Endothelial cell of umbilical vein (primary cell): ENCODE data around the gene DIO3. TPM values are rescaled to one million over a fixed set of nuclear protein-coding genes. Genes with fewer than 3 reads are reported as not detected.

Experiments used
- BruUV-seq: library from RNA; stranded (reverse); fragments of 400-500 nt; replicated peaks from 2 replicates; lab custom pipeline; 2021; lab: Mats Ljungman, UMichigan
- CTCF ChIA-PET: fragments of 300-600, 350-600 bp; sonication (Branson Sonifier 250); formaldehyde crosslinking; loops from one replicate; lab custom pipeline; 2021; ENCODE audit warnings: antibody characterized with exemption, inconsistent platforms; lab: Charles Lee
- POLR2A ChIA-PET: fragments of 300-600, 350-600 bp; sonication (Branson Sonifier 250); formaldehyde crosslinking; loops from one replicate; lab custom pipeline; 2021; ENCODE audit warnings: antibody characterized with exemption, inconsistent platforms; lab: Charles Lee
- DNase-seq: peaks from one replicate; pipeline ENCODE4 v3.0.0-alpha.2; 2011; ENCODE audit warnings: low read depth, low spot score
- FAIRE-seq: peaks from 2 replicates; lab custom pipeline; 2011; peaks lifted over from hg19 to GRCh38; lab: Jason Lieb, UNC
- H2AFZ ChIP-seq: 2 replicates; pipeline ENCODE4 v1.6.0; 2012; ENCODE audit warnings: low read depth, low read length, control low read depth, inconsistent platforms
- H3K27ac ChIP-seq: 2 replicates; pipeline ENCODE4 v1.5.1; 2011; ENCODE audit warnings: low read depth, mild to moderate bottlenecking, control low read depth, low read length, moderate library complexity; ENCODE audit not compliant: insufficient read depth
- H3K27me3 ChIP-seq, 2 experiments: 2 replicates each; pipeline versions ENCODE4 v1.6.0 to v1.6.1; 2011; ENCODE audit warnings: low read length in 2 of 2, mixed read lengths in 1 of 2; ENCODE audit not compliant: control insufficient read depth in 2 of 2, insufficient read depth in 2 of 2
- H3K36me3 ChIP-seq, 2 experiments: 2 replicates in 1 of 2; 3 replicates in 1 of 2; pipeline ENCODE4 v1.5.1; 2011; ENCODE audit warnings: low read length in 2 of 2, mild to moderate bottlenecking in 1 of 2, moderate library complexity in 1 of 2; ENCODE audit not compliant: control insufficient read depth in 2 of 2, insufficient read depth in 2 of 2; ENCODE audit errors: extremely low read depth in 1 of 2
- H3K4me1 ChIP-seq: 3 replicates; pipeline ENCODE4 v1.5.1; 2011; ENCODE audit warnings: mild to moderate bottlenecking, low read length; ENCODE audit not compliant: control insufficient read depth, insufficient read depth; ENCODE audit errors: extremely low read depth
- H3K4me2 ChIP-seq: 2 replicates; pipeline ENCODE4 v1.6.1; 2011; ENCODE audit warnings: low read length, control low read depth, mixed read lengths; ENCODE audit not compliant: insufficient read depth
- H3K4me3 ChIP-seq, 3 experiments: fragments of 200-600 bp in 1 of 3; sonication (generic), shearing (Covaris generic) in 1 of 3; replicated peaks in 1 of 3; 2 replicates each; pipeline ENCODE4 v1.5.1; 2011 to 2016; ENCODE audit warnings: control low read depth in 3 of 3, low read length in 3 of 3, mild to moderate bottlenecking in 2 of 3, inconsistent platforms in 1 of 3, low read depth in 1 of 3, moderate library complexity in 1 of 3; ENCODE audit not compliant: insufficient read depth in 1 of 3
- H3K79me2 ChIP-seq: 2 replicates; pipeline ENCODE4 v1.6.0; 2012; ENCODE audit warnings: low read length, inconsistent platforms; ENCODE audit not compliant: control insufficient read depth, insufficient read depth
- H3K9ac ChIP-seq: replicated peaks from 2 replicates; pipeline ENCODE3; 2011; ENCODE audit warnings: low read length, control low read depth; ENCODE audit not compliant: insufficient read depth; ENCODE audit errors: extremely low read depth
- H3K9me1 ChIP-seq: replicated peaks from 3 replicates; pipeline ENCODE4 v1.6.0; 2011; ENCODE audit warnings: mild to moderate bottlenecking, low read length; ENCODE audit not compliant: control insufficient read depth, insufficient read depth; ENCODE audit errors: extremely low read depth
- H3K9me3 ChIP-seq: replicated peaks from 2 replicates; pipeline ENCODE4 v1.5.1; 2012; ENCODE audit warnings: low read length, inconsistent platforms; ENCODE audit not compliant: control insufficient read depth, insufficient read depth
- H4K20me1 ChIP-seq: replicated peaks from 2 replicates; pipeline ENCODE3; 2011; ENCODE audit warnings: mild to moderate bottlenecking, low read length; ENCODE audit not compliant: control insufficient read depth, insufficient read depth; ENCODE audit errors: extremely low read depth
- EZH2 ChIP-seq: IDR thresholded peaks from 2 replicates; pipeline ENCODE4 v1.6.1; 2012; ENCODE audit warnings: borderline replicate concordance, low read depth, mild to moderate bottlenecking, moderate library complexity, low read length, inconsistent platforms; ENCODE audit not compliant: severe bottlenecking
- FOS ChIP-seq: IDR thresholded peaks from 2 replicates; pipeline ENCODE4 v1.6.1; 2011; ENCODE audit warnings: mild to moderate bottlenecking, low read length, moderate library complexity, borderline replicate concordance; ENCODE audit not compliant: insufficient read depth
- GATA2 ChIP-seq: IDR thresholded peaks from 2 replicates; pipeline ENCODE4 v1.7.0; 2011; ENCODE audit warnings: low read depth, mild to moderate bottlenecking, moderate library complexity, mixed read lengths, low read length; ENCODE audit not compliant: insufficient read length, insufficient read depth
- JUN ChIP-seq: IDR thresholded peaks from 2 replicates; pipeline ENCODE4 v1.6.1; 2011; ENCODE audit warnings: borderline replicate concordance, low read depth; ENCODE audit not compliant: insufficient read length, insufficient read depth
- MYC ChIP-seq: IDR thresholded peaks from one replicate; pipeline ENCODE4 v1.6.1; 2011; ENCODE audit warnings: mild to moderate bottlenecking, low read depth, low read length
- POLR2A ChIP-seq: IDR thresholded peaks from 2 replicates; pipeline ENCODE4 v1.6.1; 2012; ENCODE audit warnings: low read depth, mild to moderate bottlenecking, control low read depth, low read length
- POLR2AphosphoS5 ChIP-seq: IDR thresholded peaks from 2 replicates; pipeline ENCODE4 v1.6.1; 2012; ENCODE audit warnings: low read depth, mild to moderate bottlenecking, control low read depth, low read length, moderate library complexity; ENCODE audit not compliant: insufficient read depth
- dilution Hi-C: fragments of 300-500 bp; cut with MboI; formaldehyde crosslinking; loops from one replicate; pipeline ENCODE4 v1.15.0; 2019; ENCODE audit warnings: low sequenced_read_pairs; ENCODE audit not compliant: extremely low pct_ligation_motif_present
- intact Hi-C: fragments of 100-400 bp; cut with micrococcal nuclease; formaldehyde crosslinking; loops from one replicate; pipeline ENCODE4 v1.10.0; 2022
- polyA plus RNA-seq, 4 experiments: library from polyadenylated mRNA; depleted of rRNA in 3 of 4; stranded (reverse) in 3 of 4; unstranded in 1 of 4; fragments of >200 nt; gene quantifications; 2 replicates each; pipeline versions ENCODE4 v1.2.1 to v1.2.3, GENCODE V29; 2011 to 2012; ENCODE audit warnings: missing spikeins in 1 of 4
- total RNA-seq: library from RNA; stranded (reverse); gene quantifications from 2 replicates; pipeline ENCODE4 v1.2.3, GENCODE V29; 2021
- TF ChIP-seq, protein P1 (sequence below), 2 donors: IDR thresholded peaks; 1 replicate in 1 of 2; 2 replicates in 1 of 2; pipeline ENCODE4 v1.5.1; 2011; ENCODE audit warnings: low read length in 2 of 2, mild to moderate bottlenecking in 2 of 2, moderate library complexity in 2 of 2, control low read depth in 1 of 2, inconsistent platforms in 1 of 2, low read depth in 1 of 2; ENCODE audit not compliant: insufficient read depth in 1 of 2; ENCODE audit errors: extremely low read depth in 1 of 2
- TF ChIP-seq, protein P2 (sequence below): IDR thresholded peaks from 2 replicates; pipeline ENCODE4 v1.6.1; 2011; ENCODE audit not compliant: insufficient read depth, insufficient read length

The DIO3 gene
- total and polyA plus RNA-seq, 2 donors (not counting 3 experiments of a cell fraction or from before 2014, with no cell fraction given) = not detected

DNA sequence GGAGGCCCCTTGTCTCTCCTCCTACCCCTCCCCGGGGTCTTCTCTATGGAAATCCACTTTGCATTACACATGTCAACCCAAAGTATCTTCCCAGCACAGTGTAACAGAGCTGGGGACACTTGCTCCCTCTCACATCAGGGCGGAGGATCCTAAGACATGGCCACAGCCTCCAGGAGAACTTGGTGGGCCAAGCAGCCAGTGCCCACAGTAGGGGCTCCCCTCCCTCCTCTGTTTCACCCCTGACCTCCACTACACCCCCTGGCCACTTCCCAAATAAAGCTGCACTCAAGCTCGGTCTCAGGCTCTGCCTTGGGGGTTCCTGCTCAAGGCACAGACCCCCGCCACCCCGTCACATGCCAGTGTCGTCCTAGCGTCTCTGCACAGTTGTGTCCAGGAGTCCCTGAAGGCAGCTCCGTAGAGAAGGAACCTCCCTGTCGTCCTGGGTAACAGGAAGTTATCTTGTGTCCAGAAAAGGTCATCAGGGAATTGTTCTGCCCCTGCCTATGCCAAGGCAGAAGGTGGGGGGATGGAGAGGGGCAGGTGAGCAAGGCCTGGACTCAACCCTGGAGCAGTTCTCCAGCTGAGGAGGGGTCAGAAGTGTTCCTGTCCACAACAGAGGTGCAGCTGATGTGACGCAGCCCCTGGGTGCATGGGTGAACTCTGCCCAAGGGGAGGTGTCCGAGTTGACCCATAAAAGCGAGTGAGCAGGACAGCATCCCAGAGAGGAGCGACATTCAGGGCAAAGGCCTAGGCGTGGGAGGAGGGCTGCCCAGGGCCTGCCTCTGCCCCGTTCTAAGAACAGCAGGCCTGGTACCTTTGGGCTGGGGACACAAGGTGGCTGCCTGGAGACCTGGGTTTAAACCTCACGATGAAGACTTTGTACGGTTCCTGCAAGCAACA is 25.5 kb downstream of the DIO3 start:
- no peaks in the 10 kb centered on the region for H3K9me1 ChIP-seq
- TF ChIP-seq POLR2A = no peak
- TF ChIP-seq JUN = no peak
- TF ChIP-seq FOS = no peak
- TF ChIP-seq MYC = no peak
- TF ChIP-seq, protein P1, sequence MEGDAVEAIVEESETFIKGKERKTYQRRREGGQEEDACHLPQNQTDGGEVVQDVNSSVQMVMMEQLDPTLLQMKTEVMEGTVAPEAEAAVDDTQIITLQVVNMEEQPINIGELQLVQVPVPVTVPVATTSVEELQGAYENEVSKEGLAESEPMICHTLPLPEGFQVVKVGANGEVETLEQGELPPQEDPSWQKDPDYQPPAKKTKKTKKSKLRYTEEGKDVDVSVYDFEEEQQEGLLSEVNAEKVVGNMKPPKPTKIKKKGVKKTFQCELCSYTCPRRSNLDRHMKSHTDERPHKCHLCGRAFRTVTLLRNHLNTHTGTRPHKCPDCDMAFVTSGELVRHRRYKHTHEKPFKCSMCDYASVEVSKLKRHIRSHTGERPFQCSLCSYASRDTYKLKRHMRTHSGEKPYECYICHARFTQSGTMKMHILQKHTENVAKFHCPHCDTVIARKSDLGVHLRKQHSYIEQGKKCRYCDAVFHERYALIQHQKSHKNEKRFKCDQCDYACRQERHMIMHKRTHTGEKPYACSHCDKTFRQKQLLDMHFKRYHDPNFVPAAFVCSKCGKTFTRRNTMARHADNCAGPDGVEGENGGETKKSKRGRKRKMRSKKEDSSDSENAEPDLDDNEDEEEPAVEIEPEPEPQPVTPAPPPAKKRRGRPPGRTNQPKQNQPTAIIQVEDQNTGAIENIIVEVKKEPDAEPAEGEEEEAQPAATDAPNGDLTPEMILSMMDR (IDR thresholded peaks at IDR 0.05; ENCODE audit: extremely low read depth in 1 of 2, insufficient read depth in 1 of 2, low read depth in 1 of 2, low read length in 2 of 2) = no peak
- no peak for TF ChIP-seq GATA2
- TF ChIP-seq, protein P2, sequence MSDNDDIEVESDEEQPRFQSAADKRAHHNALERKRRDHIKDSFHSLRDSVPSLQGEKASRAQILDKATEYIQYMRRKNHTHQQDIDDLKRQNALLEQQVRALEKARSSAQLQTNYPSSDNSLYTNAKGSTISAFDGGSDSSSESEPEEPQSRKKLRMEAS = no peak
- no peak for TF ChIP-seq POLR2AphosphoS5
- no peak for TF ChIP-seq EZH2
- H4K20me1 ChIP-seq = no peaks in the 10 kb centered on the region
- H3K4me1 ChIP-seq = no peaks in the 10 kb centered on the region
- ChIA-PET CTCF (no interaction called here), POLR2A (no interaction called here)
- no peak overlapping the region for H3K9ac ChIP-seq
- intact Hi-C loops = no loop called here
- no peak overlapping the region for H3K27ac ChIP-seq
- no peak overlapping the region for H2AFZ ChIP-seq
- H3K27me3 ChIP-seq = no peaks in the 10 kb centered on the region
- no peak overlapping the region for H3K4me2 ChIP-seq
- H3K4me3 ChIP-seq = no peak overlapping the region
- FAIRE-seq (no peak), DNase-seq (no peak)
- H3K9me3 ChIP-seq = no peaks in the 10 kb centered on the region
- no peaks in the 10 kb centered on the region for H3K36me3 ChIP-seq
- H3K79me2 ChIP-seq = no peaks in the 10 kb centered on the region
- dilution Hi-C loops = no loop called here
- no TSS peak for BruUV-seq
